ENCODE measurements around the gene IL12RB2.
"Not testable (repeated sequence)": the region's sequence is repeated elsewhere in the genome, so short reads cannot be mapped to it uniquely, and the experiment has no call there.

Gene IL12RB2

GRCh38 chr1:67394548-67394947 lies 86.9 kb downstream of the IL12RB2 start:
- DNase-seq (ENCODE audit: low read depth): no peak

GRCh38 chr1:67399199-67399993 lies 91.7 kb downstream of the IL12RB2 start:
- DNase-seq (ENCODE audit: low read depth): no peak

- peak; percentile 73 for DNase-seq (ENCODE audit: low read depth)
Observed at GRCh38 chr1:67400029-67400786, 92.5 kb downstream of the IL12RB2 start.

- DNase-seq (ENCODE audit: low read depth): no peak
Observed at GRCh38 chr1:67401443-67401842, 93.8 kb downstream of the IL12RB2 start.

- peak; percentile 65 for DNase-seq (ENCODE audit: low read depth)
Observed at GRCh38 chr1:67404212-67404620, 96.5 kb downstream of the IL12RB2 start.

GRCh38 chr1:67405473-67406245 lies 98.0 kb downstream of the IL12RB2 start:
- no peak for DNase-seq (ENCODE audit: low read depth)

- peak; percentile 26 for DNase-seq (ENCODE audit: low read depth)
Observed at GRCh38 chr1:67407498-67407897, 99.8 kb downstream of the IL12RB2 start.

- DNase-seq (ENCODE audit: low read depth): no peak
Observed at GRCh38 chr1:67408148-67408547, 100.5 kb downstream of the IL12RB2 start.

GRCh38 chr1:67413101-67413500 lies 105.4 kb downstream of the IL12RB2 start:
- not testable (repeated sequence) for DNase-seq (ENCODE audit: low read depth)

- DNase-seq (ENCODE audit: low read depth): no peak
Observed at GRCh38 chr1:67414574-67414973, 106.9 kb downstream of the IL12RB2 start.

GRCh38 chr1:67415041-67415440 lies 107.4 kb downstream of the IL12RB2 start:
- no peak for DNase-seq (ENCODE audit: low read depth)

- not testable (repeated sequence) for DNase-seq (ENCODE audit: low read depth)
Observed at GRCh38 chr1:67417733-67418132, 110.1 kb downstream of the IL12RB2 start.

- DNase-seq (ENCODE audit: low read depth): no peak
Observed at GRCh38 chr1:67418839-67419586, 111.3 kb downstream of the IL12RB2 start.

- DNase-seq (ENCODE audit: low read depth): no peak
Observed at GRCh38 chr1:67420835-67421492, 113.3 kb downstream of the IL12RB2 start.

GRCh38 chr1:67427465-67427864 lies 119.8 kb downstream of the IL12RB2 start:
- DNase-seq (ENCODE audit: low read depth): no peak

- DNase-seq (ENCODE audit: low read depth): no peak
Observed at GRCh38 chr1:67427947-67428346, 120.3 kb downstream of the IL12RB2 start.

- peak; percentile 21 for DNase-seq (ENCODE audit: low read depth)
Observed at GRCh38 chr1:67429011-67429527, 121.4 kb downstream of the IL12RB2 start.

- peak; percentile 23 for DNase-seq (ENCODE audit: low read depth)
Observed at GRCh38 chr1:67429528-67430357, 122.1 kb downstream of the IL12RB2 start.

- peak; percentile 97 for DNase-seq (ENCODE audit: low read depth)
Observed at GRCh38 chr1:67430358-67431155, 122.9 kb downstream of the IL12RB2 start, which contains the start of gene SERBP1. Gene SERBP1 (minus strand): TSS chr1:67430402. CDS start chr1:67430300, 102 bp downstream.
